ENCODE results near the gene CEACAM18.
A peak's percentile ranks its signal among the peaks of the same experiment; 100 is the strongest.

The CEACAM18 gene

GRCh38 chr19:51508059-51508733 is 29.9 kb downstream of the CEACAM18 start:
- no peak overlapping the region for H3K9ac ChIP-seq
- H4K20me1 ChIP-seq: peaks cover 0 to 1% (median 0%) of the 10 kb centered on the region in 11 experiments; a peak in 1 of 22 replicates
- TF ChIP-seq Cebpa-rat (IDR thresholded peaks at IDR 0.05): no peak
- peaks cover 0 to 25% (median 0%) of the 10 kb centered on the region in 11 experiments; a peak in 10 of 22 replicates for H3K9me3 ChIP-seq (replicated peaks in 1 of 11)
- H3K4me3 ChIP-seq: no peak overlapping the region
- H3K4me1 ChIP-seq: peaks cover 0 to 67% (median 18%) of the 10 kb centered on the region in 10 experiments; a peak in 15 of 20 replicates
- no peaks in the 10 kb centered on the region for H3K27me3 ChIP-seq
- H3K4me2 ChIP-seq: peak overlapping the region in 3 of 11 experiments; percentile 35 to 83 (median 72); a peak in 5 of 22 replicates
- no peak overlapping the region for H3K27ac ChIP-seq
- H3K36me3 ChIP-seq: no peaks in the 10 kb centered on the region

DNA sequence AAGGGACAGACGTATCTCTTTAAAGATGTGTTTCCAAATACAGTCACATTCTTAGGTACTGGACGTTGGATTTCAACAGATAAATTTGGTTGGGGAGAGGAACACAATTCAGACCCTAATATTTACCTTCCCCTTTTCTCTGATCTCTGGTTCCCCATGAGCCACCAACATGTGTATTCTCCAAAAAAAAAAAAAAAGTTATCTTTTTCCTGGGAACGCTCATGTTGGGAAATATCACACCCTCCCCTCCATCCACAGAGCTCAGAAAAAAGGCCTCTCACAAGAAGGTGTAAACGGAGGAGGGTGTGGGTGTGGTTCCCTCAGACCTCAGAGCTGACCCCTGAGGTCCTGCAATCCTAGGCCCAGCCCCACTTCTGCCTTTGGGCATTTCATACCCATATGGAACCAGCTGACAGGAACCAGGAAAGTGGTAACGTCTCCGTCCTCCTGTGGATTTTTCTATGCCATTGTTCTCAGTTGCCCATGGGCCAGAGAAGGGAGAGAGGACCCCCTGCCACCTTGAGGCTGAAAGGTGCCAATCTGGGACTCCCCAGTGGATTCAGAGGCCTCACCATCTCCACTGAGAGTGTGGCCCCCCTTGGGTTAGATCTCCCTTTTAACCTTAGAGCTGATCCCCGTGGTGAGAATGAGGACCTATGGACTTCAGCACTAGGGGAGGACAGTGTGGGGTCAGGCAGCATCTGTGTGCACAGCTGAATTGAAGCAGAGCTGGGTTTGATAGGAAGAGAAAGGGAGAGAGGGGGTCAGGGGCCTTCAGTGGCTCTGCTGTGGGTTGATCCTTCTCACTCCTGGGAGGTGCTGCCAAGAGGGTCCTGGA is 31.7 kb downstream of the CEACAM18 start:
- Histone ChIP-seq H3K4me3 (no peak overlapping the region), H3K9ac (no peak overlapping the region), H3K27me3 (no peaks in the 10 kb centered on the region), H3K36me3 (no peaks in the 10 kb centered on the region), H3K27ac (no peak overlapping the region), H3K4me2 (peak overlapping the region in 4 of 11 experiments; percentile 3 to 32 (median 19); a peak in 2 of 22 replicates), H4K20me1 (no peaks in the 10 kb centered on the region), H3K9me3 (replicated peaks in 1 of 11) (peaks cover 0 to 10% (median 0%) of the 10 kb centered on the region in 11 experiments; a peak in 8 of 22 replicates), H3K4me1 (peaks cover 0 to 49% (median 3%) of the 10 kb centered on the region in 10 experiments; a peak in 8 of 20 replicates)
- TF ChIP-seq Cebpa-rat (IDR thresholded peaks at IDR 0.05): no peak

- Histone ChIP-seq H3K4me3 (no peak overlapping the region), H3K27ac (no peak overlapping the region), H4K20me1 (no peaks in the 10 kb centered on the region), H3K4me2 (peak overlapping the region in 2 of 11 experiments; percentile 13 to 22; a peak in 1 of 22 replicates), H3K4me1 (peaks cover 0 to 42% (median 2%) of the 10 kb centered on the region in 10 experiments; a peak in 7 of 20 replicates), H3K36me3 (no peaks in the 10 kb centered on the region), H3K9me3 (replicated peaks in 1 of 11) (no peaks in the 10 kb centered on the region), H3K27me3 (no peaks in the 10 kb centered on the region), H3K9ac (no peak overlapping the region)
- no peak for TF ChIP-seq Cebpa-rat (IDR thresholded peaks at IDR 0.05)
Measured at GRCh38 chr19:51511353-51511752, 33.0 kb downstream of the CEACAM18 start.

- Histone ChIP-seq H3K4me1 (peaks cover 0 to 16% (median 2%) of the 10 kb centered on the region in 10 experiments; a peak in 6 of 20 replicates), H4K20me1 (no peaks in the 10 kb centered on the region), H3K9me3 (replicated peaks in 1 of 11) (peaks cover 7 to 13% (median 9%) of the 10 kb centered on the region in 11 experiments; a peak in 20 of 22 replicates), H3K27me3 (no peaks in the 10 kb centered on the region), H3K4me3 (no peak overlapping the region), H3K27ac (no peak overlapping the region), H3K4me2 (no peak overlapping the region), H3K36me3 (no peaks in the 10 kb centered on the region), H3K9ac (no peak overlapping the region)
- TF ChIP-seq Cebpa-rat (IDR thresholded peaks at IDR 0.05): no peak
Measured at GRCh38 chr19:51513968-51514367, 35.6 kb downstream of the CEACAM18 start.

GRCh38 chr19:51514866-51515481 is 36.6 kb downstream of the CEACAM18 start:
- H3K36me3 ChIP-seq: no peaks in the 10 kb centered on the region
- H3K4me3 ChIP-seq: no peak overlapping the region
- no peak overlapping the region for H3K27ac ChIP-seq
- no peak for TF ChIP-seq Cebpa-rat (IDR thresholded peaks at IDR 0.05)
- H3K4me2 ChIP-seq: no peak overlapping the region
- H3K4me1 ChIP-seq: peaks cover 0 to 14% (median 2%) of the 10 kb centered on the region in 10 experiments; a peak in 6 of 20 replicates
- no peak overlapping the region for H3K9ac ChIP-seq
- H3K27me3 ChIP-seq: no peaks in the 10 kb centered on the region
- H4K20me1 ChIP-seq: no peaks in the 10 kb centered on the region
- peaks cover 7 to 14% (median 10%) of the 10 kb centered on the region in 11 experiments; a peak in 20 of 22 replicates for H3K9me3 ChIP-seq (replicated peaks in 1 of 11)

DNA sequence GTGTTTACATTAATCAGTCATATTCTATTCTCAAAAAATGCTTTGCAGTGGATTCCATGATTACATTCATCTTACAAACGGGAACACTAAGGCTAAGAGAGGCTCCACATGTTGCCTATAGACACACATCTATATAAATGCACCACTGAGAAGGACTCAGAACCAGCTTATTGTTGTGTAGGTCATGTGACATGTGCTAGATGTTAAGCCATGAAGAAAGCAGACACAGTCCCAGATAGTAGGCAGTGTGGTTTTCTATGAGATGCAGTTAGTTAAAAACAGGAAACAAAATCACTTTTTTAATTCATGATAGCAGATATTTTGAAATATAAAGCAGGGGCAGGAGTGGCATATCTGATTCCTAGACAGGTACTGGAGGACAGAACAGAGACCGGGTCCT is 42.4 kb downstream of the CEACAM18 start:
- Histone ChIP-seq H3K27ac (no peak overlapping the region), H3K9me3 (replicated peaks in 1 of 11) (peaks cover 7 to 21% (median 14%) of the 10 kb centered on the region in 11 experiments; a peak in 20 of 22 replicates), H3K27me3 (no peaks in the 10 kb centered on the region), H4K20me1 (no peaks in the 10 kb centered on the region), H3K4me1 (no peaks in the 10 kb centered on the region), H3K9ac (no peak overlapping the region), H3K36me3 (no peaks in the 10 kb centered on the region), H3K4me2 (no peak overlapping the region), H3K4me3 (no peak overlapping the region)
- TF ChIP-seq Cebpa-rat (IDR thresholded peaks at IDR 0.05): no peak

GRCh38 chr19:51521357-51521756 is 43.0 kb downstream of the CEACAM18 start:
- Histone ChIP-seq H3K4me2 (no peak overlapping the region), H4K20me1 (no peaks in the 10 kb centered on the region), H3K36me3 (no peaks in the 10 kb centered on the region), H3K27ac (no peak overlapping the region), H3K9me3 (replicated peaks in 1 of 11) (peaks cover 7 to 21% (median 14%) of the 10 kb centered on the region in 11 experiments; a peak in 20 of 22 replicates), H3K27me3 (no peaks in the 10 kb centered on the region), H3K4me3 (no peak overlapping the region), H3K4me1 (no peaks in the 10 kb centered on the region), H3K9ac (no peak overlapping the region)
- TF ChIP-seq Cebpa-rat (IDR thresholded peaks at IDR 0.05): no peak

DNA sequence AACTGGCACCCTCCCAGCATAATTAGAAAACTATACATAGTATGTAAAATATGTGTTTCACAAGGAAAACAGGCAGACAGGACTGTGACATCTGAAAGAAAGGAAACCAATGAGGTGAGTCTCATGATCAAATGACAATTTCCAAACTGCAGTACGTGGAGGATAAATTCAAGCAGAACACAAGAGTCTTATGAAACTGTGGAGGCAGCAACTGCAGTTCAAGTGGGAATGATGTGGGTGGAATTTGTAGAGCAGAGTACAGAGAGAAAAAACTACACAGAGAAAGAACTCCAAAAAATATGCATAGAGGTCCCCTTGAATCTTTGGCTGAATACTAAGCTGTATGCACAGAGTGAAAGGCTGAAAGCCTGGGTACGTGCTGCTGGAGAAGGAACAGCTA is 43.4 kb downstream of the CEACAM18 start:
- Histone ChIP-seq H3K9me3 (replicated peaks in 1 of 11) (peaks cover 7 to 21% (median 14%) of the 10 kb centered on the region in 11 experiments; a peak in 20 of 22 replicates), H3K27me3 (no peaks in the 10 kb centered on the region)
- no peak for TF ChIP-seq Cebpa-rat (IDR thresholded peaks at IDR 0.05)

More for the DNA sequence above, 43.4 kb downstream of the CEACAM18 start:
- Histone ChIP-seq H3K4me2 (no peak overlapping the region), H3K4me1 (no peaks in the 10 kb centered on the region), H3K9ac (no peak overlapping the region), H4K20me1 (no peaks in the 10 kb centered on the region), H3K36me3 (no peaks in the 10 kb centered on the region), H3K4me3 (no peak overlapping the region), H3K27ac (no peak overlapping the region)
